Measurements from ENCODE around the gene FLYWCH1. TPM values are rescaled to one million over a fixed set of nuclear protein-coding genes. Genes with fewer than 3 reads are reported as not detected.
A peak's percentile ranks its signal among the peaks of the same experiment; 100 is the strongest.

The FLYWCH1 gene
- total and polyA plus RNA-seq, 2 donors (not counting 3 experiments of a cell fraction or from before 2014, with no cell fraction given), result 32.0 to 51.2 TPM

GRCh38 chr16:2902337-2903130, 9.2 kb upstream of the FLYWCH1 start:
- ChIA-PET CTCF (interaction anchor here (0.9 to 2.2 kb wide), 4 partner anchors 18 to 64 kb away, joined by 3 to 9 read pairs (median 6); no protein-coding TSS in a partner anchor), POLR2A (no interaction called here)
- no peak overlapping the region for H3K4me3 ChIP-seq (replicated peaks in 1 of 3; ENCODE audit: insufficient read depth in 1 of 3, low read depth in 1 of 3, low read length in 3 of 3)
- H3K9me3 ChIP-seq (replicated peaks; ENCODE audit: control insufficient read depth, insufficient read depth, low read length), result no peaks in the 10 kb centered on the region
- no peaks in the 10 kb centered on the region for H4K20me1 ChIP-seq (replicated peaks; ENCODE audit: control insufficient read depth, extremely low read depth, insufficient read depth, low read length)
- no peaks in the 10 kb centered on the region for H3K9me1 ChIP-seq (replicated peaks; ENCODE audit: control insufficient read depth, extremely low read depth, insufficient read depth, low read length)
- dilution Hi-C loops (cut with MboI; ENCODE audit: extremely low pct_ligation_motif_present, low sequenced_read_pairs) (no loop called here), intact Hi-C loops (cut with micrococcal nuclease) (no loop called here)
- no peak overlapping the region for H3K9ac ChIP-seq (replicated peaks; ENCODE audit: extremely low read depth, insufficient read depth, low read length)
- no peak for DNase-seq (ENCODE audit: low read depth, low spot score)
- H3K4me2 ChIP-seq (ENCODE audit: insufficient read depth, low read length), result no peak overlapping the region
- H3K27ac ChIP-seq (ENCODE audit: insufficient read depth, low read depth, low read length), result no peak overlapping the region
- H2AFZ ChIP-seq (ENCODE audit: low read depth, low read length), result no peak overlapping the region
- TF ChIP-seq FOS (IDR thresholded peaks at IDR 0.05; ENCODE audit: borderline replicate concordance, insufficient read depth, low read length), result no peak
- BruUV-seq (replicated peaks), result no TSS peak
- H3K4me1 ChIP-seq (ENCODE audit: control insufficient read depth, extremely low read depth, insufficient read depth, low read length), result peaks cover 9% of the 10 kb centered on the region
- FAIRE-seq, result no peak
- H3K79me2 ChIP-seq (ENCODE audit: control insufficient read depth, insufficient read depth, low read length), result no peaks in the 10 kb centered on the region
- H3K27me3 ChIP-seq (ENCODE audit: control insufficient read depth in 2 of 2, insufficient read depth in 2 of 2, low read length in 2 of 2), result no peaks in the 10 kb centered on the region
- no peaks in the 10 kb centered on the region for H3K36me3 ChIP-seq (ENCODE audit: control insufficient read depth in 2 of 2, extremely low read depth in 1 of 2, insufficient read depth in 2 of 2, low read length in 2 of 2)

DNA sequence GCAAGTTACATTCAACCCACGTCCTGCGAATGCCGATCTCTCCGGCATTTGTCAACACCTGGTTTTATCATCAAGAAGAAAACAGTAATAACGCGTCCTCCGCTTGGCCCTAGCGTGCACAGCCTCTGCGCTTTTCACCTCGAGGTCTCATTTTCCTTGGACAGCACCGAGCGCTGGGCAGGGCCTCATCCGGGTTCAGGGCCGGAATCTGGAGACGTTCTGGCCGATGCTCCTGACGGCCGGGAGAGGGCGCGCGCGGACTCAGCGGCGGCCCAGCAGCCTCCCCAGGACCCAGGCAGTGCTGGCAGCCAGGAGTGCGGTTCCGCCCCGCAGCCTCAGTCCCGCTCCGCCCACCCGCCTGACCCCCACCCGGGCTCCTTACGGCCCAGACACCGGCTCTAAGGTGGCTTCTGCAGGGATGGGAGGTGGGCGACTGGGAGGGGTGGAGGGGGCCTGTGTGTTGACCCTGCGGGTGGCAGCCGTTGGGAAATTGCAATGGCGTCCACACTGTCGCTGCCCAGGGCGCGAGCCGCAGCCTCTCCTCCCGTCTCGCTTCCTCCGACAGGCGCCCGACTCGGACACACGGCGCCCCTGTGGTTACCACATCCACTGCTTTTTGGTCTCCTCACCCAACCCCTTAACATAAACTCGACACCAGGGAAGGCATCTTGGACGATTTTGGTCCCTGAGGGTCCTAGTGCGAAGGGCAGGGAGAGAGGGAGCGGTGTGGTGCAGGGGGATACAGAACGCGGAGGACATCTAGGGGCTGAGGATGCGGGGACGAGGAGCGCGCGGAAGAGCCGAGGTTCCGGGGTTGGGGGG, 7.4 kb upstream of the FLYWCH1 start:
- BruUV-seq (replicated peaks), result no TSS peak
- H3K4me1 ChIP-seq (ENCODE audit: control insufficient read depth, extremely low read depth, insufficient read depth, low read length), result peaks cover 9% of the 10 kb centered on the region
- TF ChIP-seq, protein P1, sequence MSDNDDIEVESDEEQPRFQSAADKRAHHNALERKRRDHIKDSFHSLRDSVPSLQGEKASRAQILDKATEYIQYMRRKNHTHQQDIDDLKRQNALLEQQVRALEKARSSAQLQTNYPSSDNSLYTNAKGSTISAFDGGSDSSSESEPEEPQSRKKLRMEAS (IDR thresholded peaks at IDR 0.05; ENCODE audit: insufficient read depth, insufficient read length), result no peak
- TF ChIP-seq FOS (IDR thresholded peaks at IDR 0.05; ENCODE audit: borderline replicate concordance, insufficient read depth, low read length) (no peak), POLR2A (IDR thresholded peaks at IDR 0.05; ENCODE audit: low read depth, low read length) (no peak), JUN (IDR thresholded peaks at IDR 0.05; ENCODE audit: borderline replicate concordance, insufficient read depth, insufficient read length, low read depth) (no peak), MYC (IDR thresholded peaks at IDR 0.05; ENCODE audit: low read depth, low read length) (no peak), GATA2 (IDR thresholded peaks at IDR 0.05; ENCODE audit: insufficient read depth, insufficient read length, low read depth, low read length) (no peak), EZH2 (IDR thresholded peaks at IDR 0.05; ENCODE audit: borderline replicate concordance, low read depth, low read length, severe bottlenecking) (no peak), POLR2AphosphoS5 (IDR thresholded peaks at IDR 0.05; ENCODE audit: insufficient read depth, low read depth, low read length) (peak; percentile 33), CTCF (IDR thresholded peaks at IDR 0.05; ENCODE audit: extremely low read depth in 1 of 2, insufficient read depth in 1 of 2, low read depth in 1 of 2, low read length in 2 of 2) (peak; percentile 89 to 98)
- peak overlapping the region; percentile 30 for H3K27ac ChIP-seq (ENCODE audit: insufficient read depth, low read depth, low read length)
- no peaks in the 10 kb centered on the region for H3K9me3 ChIP-seq (replicated peaks; ENCODE audit: control insufficient read depth, insufficient read depth, low read length)
- peak overlapping the region; percentile 85 for H3K4me2 ChIP-seq (ENCODE audit: insufficient read depth, low read length)
- ChIA-PET POLR2A (no interaction called here), CTCF (interaction anchor here (0.9 kb wide), 1 partner anchor 30 kb away, joined by 3 read pairs; no protein-coding TSS in a partner anchor)
- FAIRE-seq (peak; percentile 95), DNase-seq (ENCODE audit: low read depth, low spot score) (peak; percentile 89)
- no peaks in the 10 kb centered on the region for H3K9me1 ChIP-seq (replicated peaks; ENCODE audit: control insufficient read depth, extremely low read depth, insufficient read depth, low read length)
- no peaks in the 10 kb centered on the region for H4K20me1 ChIP-seq (replicated peaks; ENCODE audit: control insufficient read depth, extremely low read depth, insufficient read depth, low read length)
- no peaks in the 10 kb centered on the region for H3K27me3 ChIP-seq (ENCODE audit: control insufficient read depth in 2 of 2, insufficient read depth in 2 of 2, low read length in 2 of 2)
- H3K9ac ChIP-seq (replicated peaks; ENCODE audit: extremely low read depth, insufficient read depth, low read length), result peak overlapping the region; percentile 65
- dilution Hi-C loops (cut with MboI; ENCODE audit: extremely low pct_ligation_motif_present, low sequenced_read_pairs), result no loop called here
- H3K4me3 ChIP-seq (replicated peaks in 1 of 3; ENCODE audit: insufficient read depth in 1 of 3, low read depth in 1 of 3, low read length in 3 of 3), result peak overlapping the region; percentile 58 to 78 (median 73)
- peak overlapping the region; percentile 73 for H2AFZ ChIP-seq (ENCODE audit: low read depth, low read length)
- H3K36me3 ChIP-seq (ENCODE audit: control insufficient read depth in 2 of 2, extremely low read depth in 1 of 2, insufficient read depth in 2 of 2, low read length in 2 of 2), result no peaks in the 10 kb centered on the region
- intact Hi-C loops (cut with micrococcal nuclease), result loop anchor here (1.0 to 2.0 kb wide), 4 partner anchors 15 to 116 kb away; partner anchors contain the start of genes FLYWCH2 and TNFRSF12A
- H3K79me2 ChIP-seq (ENCODE audit: control insufficient read depth, insufficient read depth, low read length), result no peaks in the 10 kb centered on the region

Measured in endothelial cell of umbilical vein (primary cell).